K562 (cell line): ENCODE measurements around the gene TM4SF5.

Experiments used
- CTBP1 ChIP-seq: fragments of 450-650 bp; IDR thresholded peaks from 2 replicates; pipeline ENCODE4 v1.6.1; 2016; ENCODE audit warnings: borderline replicate concordance
- CTCF ChIP-seq, 3 experiments: IDR thresholded peaks in 2 of 3; conservative IDR thresholded peaks in 1 of 3; 2 replicates each; pipeline ENCODE4 v1.5.1; 2011 to 2012; ENCODE audit warnings: low read length in 3 of 3, mild to moderate bottlenecking in 3 of 3, control low read depth in 2 of 3, improper control_type of control experiment in 1 of 3, inconsistent platforms in 1 of 3, low read depth in 1 of 3, mixed read lengths in 1 of 3, moderate library complexity in 1 of 3; ENCODE audit not compliant: insufficient read depth in 2 of 3
- NR1H2 ChIP-seq: sonication (generic); formaldehyde crosslinking; IDR thresholded peaks from 2 replicates; pipeline ENCODE4 v1.4.0; 2020; ENCODE audit warnings: mild to moderate bottlenecking, missing genetic modification reagents
- POLR2AphosphoS5 ChIP-seq: IDR thresholded peaks from 2 replicates; pipeline ENCODE4 v1.6.1; 2011; ENCODE audit warnings: mild to moderate bottlenecking, low read depth, low read length, moderate library complexity; ENCODE audit not compliant: control insufficient read depth, insufficient read depth
- PYGO2 ChIP-seq: fragments of 450-650 bp; IDR thresholded peaks from 2 replicates; pipeline ENCODE4 v1.6.1; 2016; ENCODE audit warnings: mild to moderate bottlenecking, missing genetic modification characterization, moderate library complexity, missing compliant biosample characterization
- RFX7 ChIP-seq: fragments of 250-450 bp; sonication (Bioruptor Pico); IDR thresholded peaks from 2 replicates; pipeline ENCODE4 v1.5.1; 2021; ENCODE audit warnings: mild to moderate bottlenecking
- RNF2 ChIP-seq: sonication (generic); IDR thresholded peaks from 2 replicates; pipeline ENCODE4 v1.6.1; 2016
- ZBTB8A ChIP-seq: fragments of 450-650 bp; IDR thresholded peaks from 2 replicates; pipeline ENCODE4 v1.6.1; 2018; ENCODE audit warnings: mild to moderate bottlenecking, moderate library complexity; ENCODE audit not compliant: partially characterized antibody
- ZNF143 ChIP-seq: sonication (generic); formaldehyde crosslinking; IDR thresholded peaks from 2 replicates; pipeline ENCODE4 v1.9.0; 2022; ENCODE audit warnings: mild to moderate bottlenecking, missing genetic modification reagents
- TF ChIP-seq, protein P1 (sequence below): sonication (generic); formaldehyde crosslinking; IDR thresholded peaks from 2 replicates; pipeline ENCODE4 v1.9.0; 2022; ENCODE audit warnings: mild to moderate bottlenecking, missing genetic modification reagents

DNA sequence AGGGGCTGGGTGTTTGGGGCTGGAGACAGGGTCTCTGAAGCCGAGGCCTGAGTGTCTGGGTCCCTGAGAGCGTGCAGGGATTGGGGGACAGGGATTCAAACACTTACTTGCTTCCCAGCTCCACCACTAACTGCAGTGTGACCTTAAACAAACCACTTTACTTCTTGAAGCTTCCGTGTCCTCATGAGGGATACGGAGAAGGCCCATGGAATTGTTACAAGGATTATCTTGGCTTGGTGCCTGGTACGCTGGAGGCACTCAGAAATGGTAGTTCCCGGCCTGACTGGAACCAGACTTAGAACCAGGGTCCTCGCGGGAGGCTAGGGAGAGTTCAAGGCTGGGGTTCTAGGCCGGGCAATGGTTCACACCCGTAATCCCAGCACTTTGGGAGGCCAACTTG, 29.1 kb upstream of the TM4SF5 start:
- TF ChIP-seq ZBTB8A (no peak), NR1H2 (no peak), POLR2AphosphoS5 (no peak), RNF2 (no peak), CTBP1 (no peak), PYGO2 (tag) (no peak), ZNF143 (CRISPR knock-in tag) (no peak), CTCF (IDR thresholded peaks at IDR 0.05 in 2 of 3, conservative IDR thresholded peaks at IDR 0.05 in 1 of 3; ENCODE audit: insufficient read depth in 2 of 3, low read depth in 1 of 3, low read length in 3 of 3) (no peak), RFX7 (no peak)
- TF ChIP-seq, protein P1, sequence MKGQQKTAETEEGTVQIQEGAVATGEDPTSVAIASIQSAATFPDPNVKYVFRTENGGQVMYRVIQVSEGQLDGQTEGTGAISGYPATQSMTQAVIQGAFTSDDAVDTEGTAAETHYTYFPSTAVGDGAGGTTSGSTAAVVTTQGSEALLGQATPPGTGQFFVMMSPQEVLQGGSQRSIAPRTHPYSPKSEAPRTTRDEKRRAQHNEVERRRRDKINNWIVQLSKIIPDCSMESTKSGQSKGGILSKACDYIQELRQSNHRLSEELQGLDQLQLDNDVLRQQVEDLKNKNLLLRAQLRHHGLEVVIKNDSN (CRISPR knock-in tag) = no peak
